Testis (tissue), 3 donors: ENCODE data around the gene LRPPRC. TPM values are rescaled to one million over a fixed set of nuclear protein-coding genes. Genes with fewer than 3 reads are reported as not detected.

ENCODE experiments used
- DNase-seq: peaks from one replicate; pipeline ENCODE4 v3.0.0-alpha.2; 2019
- H3K27ac ChIP-seq, 2 donors: fragments of 200-600 bp; sonication (generic); one replicate each; pipeline ENCODE4 v1.5.1; 2019
- H3K27me3 ChIP-seq: fragments of 200-600 bp; sonication (generic); one replicate; pipeline ENCODE4 v1.5.1; 2019
- H3K36me3 ChIP-seq: fragments of 200-600 bp; sonication (generic); one replicate; pipeline ENCODE4 v1.5.1; 2017; ENCODE audit warnings: low read depth; ENCODE audit errors: missing control alignments
- H3K4me1 ChIP-seq: fragments of 200-600 bp; sonication (generic); one replicate; pipeline ENCODE4 v1.5.1; 2019
- H3K4me3 ChIP-seq, 2 donors: fragments of 200-600 bp; sonication (generic); one replicate each; pipeline ENCODE4 v1.5.1; 2017 to 2019
- H3K9me3 ChIP-seq: fragments of 200-600 bp; sonication (generic); one replicate; pipeline ENCODE4 v1.5.1; 2017
- CTCF ChIP-seq, 3 experiments: fragments of 450-650 bp in 2 of 3; fragments of 200-600 bp in 1 of 3; sonication (generic) in 1 of 3; IDR thresholded peaks; one replicate each; pipeline ENCODE4 v1.5.1; 2016 to 2019; ENCODE audit warnings: antibody characterized with exemption in 3 of 3, mild to moderate bottlenecking in 2 of 3, moderate library complexity in 1 of 3
- POLR2A ChIP-seq: fragments of 450-650 bp; IDR thresholded peaks from one replicate; pipeline ENCODE4 v1.6.1; 2017; ENCODE audit warnings: antibody characterized with exemption, mild to moderate bottlenecking, moderate library complexity
- WGBS, 2 donors: methylation state at CpG; one replicate each; pipeline ENCODE4 v1.1.5; 2018; 5-methylcytosine and 5-hydroxymethylcytosine counted together
- intact Hi-C: fragments of 100-400 bp; cut with DNase I; formaldehyde crosslinking; loops from one replicate; pipeline ENCODE4 v1.15.1; 2023; ENCODE audit warnings: low total_unique reads
- polyA plus RNA-seq: library from polyadenylated mRNA; stranded (reverse); fragments of 350-450 nt; fragmentation: Illumina TruSeq; extraction: RNeasy Lipid Tissue Mini Kit (QIAGEN cat#74804); gene quantifications from one replicate; pipeline ENCODE4 v1.2.3, GENCODE V29; 2014; ENCODE audit warnings: low read depth, low replicate concordance; ENCODE audit not compliant: insufficient read depth
- total RNA-seq, 2 donors: library from RNA; depleted of rRNA; stranded (reverse); fragments of >200 nt; gene quantifications; one replicate each; pipeline ENCODE4 v1.2.3, GENCODE V29; 2016

The LRPPRC gene
- total and polyA plus RNA-seq, 3 donors from 2014 or later, result 65.7 to 133 (median 114) TPM

GRCh38 chr2:43889416-43889815, 106.4 kb downstream of the LRPPRC start:
- DNase-seq, result no peak
- intact Hi-C loops, result no loop called here
- Histone ChIP-seq H3K27ac (no peak overlapping the region), H3K4me3 (no peak overlapping the region), H3K27me3 (no peaks in the 10 kb centered on the region), H3K36me3 (no peaks in the 10 kb centered on the region), H3K9me3 (no peaks in the 10 kb centered on the region), H3K4me1 (peaks cover 3% of the 10 kb centered on the region)
- 95% methylated on average over 4 of the region's 4 CpGs for WGBS, 2 donors
- TF ChIP-seq CTCF (IDR thresholded peaks at IDR 0.05), result no peak
- no peak for TF ChIP-seq POLR2A

- no peak for DNase-seq
- Histone ChIP-seq H3K36me3 (no peaks in the 10 kb centered on the region), H3K4me1 (peaks cover 3% of the 10 kb centered on the region), H3K4me3 (no peak overlapping the region), H3K9me3 (no peaks in the 10 kb centered on the region), H3K27ac (no peak overlapping the region), H3K27me3 (no peaks in the 10 kb centered on the region)
- no peak for TF ChIP-seq CTCF (IDR thresholded peaks at IDR 0.05)
- TF ChIP-seq POLR2A, result no peak
- WGBS, 2 donors, result 84 to 87% methylated on average over 7 of the region's 7 CpGs
- intact Hi-C loops, result no loop called here
Observed at GRCh38 chr2:43887176-43887575, 108.6 kb downstream of the LRPPRC start.

- H3K4me3 ChIP-seq, result no peak overlapping the region
- intact Hi-C loops, result no loop called here
- H3K36me3 ChIP-seq, result no peaks in the 10 kb centered on the region
- no peaks in the 10 kb centered on the region for H3K27me3 ChIP-seq
- WGBS, 2 donors, result 68 to 72% methylated on average over 7 of the region's 7 CpGs
- no peak for DNase-seq
- H3K4me1 ChIP-seq, result peaks cover 3% of the 10 kb centered on the region
- H3K9me3 ChIP-seq, result no peaks in the 10 kb centered on the region
- TF ChIP-seq CTCF (IDR thresholded peaks at IDR 0.05), result no peak
- no peak for TF ChIP-seq POLR2A
- H3K27ac ChIP-seq, result no peak overlapping the region
Observed at GRCh38 chr2:43885132-43885632, 110.6 kb downstream of the LRPPRC start.

- 33 to 50% methylated on average over 5 of the region's 5 CpGs for WGBS, 2 donors
- Histone ChIP-seq H3K9me3 (no peaks in the 10 kb centered on the region), H3K27ac (no peak overlapping the region), H3K4me1 (peaks cover 3% of the 10 kb centered on the region), H3K36me3 (no peaks in the 10 kb centered on the region), H3K27me3 (no peaks in the 10 kb centered on the region), H3K4me3 (no peak overlapping the region)
- TF ChIP-seq CTCF (IDR thresholded peaks at IDR 0.05), result no peak
- no peak for TF ChIP-seq POLR2A
- no peak for DNase-seq
- intact Hi-C loops, result no loop called here
Observed at GRCh38 chr2:43884689-43885088, 111.1 kb downstream of the LRPPRC start.

GRCh38 chr2:43882312-43882711, 113.5 kb downstream of the LRPPRC start:
- H3K4me3 ChIP-seq, result no peak overlapping the region
- 89 to 91% methylated on average over 4 of the region's 4 CpGs for WGBS, 2 donors
- peaks cover 3% of the 10 kb centered on the region for H3K4me1 ChIP-seq
- no peaks in the 10 kb centered on the region for H3K9me3 ChIP-seq
- no peak overlapping the region for H3K27ac ChIP-seq
- H3K36me3 ChIP-seq, result no peaks in the 10 kb centered on the region
- H3K27me3 ChIP-seq, result no peaks in the 10 kb centered on the region
- TF ChIP-seq CTCF (IDR thresholded peaks at IDR 0.05) (no peak), POLR2A (no peak)
- intact Hi-C loops, result no loop called here
- DNase-seq, result no peak
